Peyer's patch (tissue), 4 donors: ENCODE measurements around the gene SCYL1.

Experiments
- CTCF ChIP-seq, 6 experiments: fragments of 450-650 bp in 4 of 6; fragments of 200-600 bp in 2 of 6; sonication (generic) in 1 of 6; IDR thresholded peaks; one replicate each; pipeline ENCODE4 v1.5.1; 2017 to 2019; ENCODE audit warnings: antibody characterized with exemption in 6 of 6, mild to moderate bottlenecking in 3 of 6, moderate library complexity in 1 of 6
- POLR2A ChIP-seq, 2 donors: fragments of 450-650 bp; IDR thresholded peaks; one replicate each; pipeline ENCODE4 v1.5.1; 2017; ENCODE audit warnings: antibody characterized with exemption in 2 of 2, mild to moderate bottlenecking in 2 of 2, moderate library complexity in 2 of 2

GRCh38 chr11:65489706-65490320 lies 35.1 kb upstream of the SCYL1 start:
- TF ChIP-seq CTCF (IDR thresholded peaks at IDR 0.05) (no peak), POLR2A (IDR thresholded peaks at IDR 0.05) (no peak)
